CD4-positive, alpha-beta T cell (primary cell): ENCODE measurements around the gene SDK2. TPM values are rescaled to one million over a fixed set of nuclear protein-coding genes. Genes with fewer than 3 reads are reported as not detected.

Experiments
- ATAC-seq: fragments of 200-7000 bp; cut with Tn5 transposase; one replicate; pipeline ENCODE4 v1.10.0; 2022; ENCODE audit warnings: mild to moderate bottlenecking; ENCODE audit not compliant: poor library complexity
- CTCF ChIA-PET: fragments of 350-600 bp; sonication (Branson Sonifier 250); formaldehyde crosslinking; loops from one replicate; lab custom pipeline; 2021; ENCODE audit warnings: antibody characterized with exemption, inconsistent platforms; lab: Charles Lee
- POLR2A ChIA-PET: fragments of 350-600 bp; sonication (Branson Sonifier 250); formaldehyde crosslinking; loops from one replicate; lab custom pipeline; 2021; ENCODE audit warnings: antibody characterized with exemption, inconsistent platforms; lab: Charles Lee
- DNase-seq, 14 experiments: peaks; one replicate each; pipeline ENCODE4 v3.0.0-alpha.2; 2013 to 2020; ENCODE audit warnings: mixed read lengths in 2 of 14
- H3K27ac ChIP-seq, 2 donors: one replicate each; pipeline versions ENCODE4 v1.5.1 to v1.7.0; 2013; ENCODE audit warnings: low read length in 2 of 2, low read depth in 1 of 2, mild to moderate bottlenecking in 1 of 2
- H3K27me3 ChIP-seq, 2 experiments: 1 replicate in 1 of 2; 2 replicates in 1 of 2; pipeline versions ENCODE4 v1.6.1 to v1.7.0; 2013; ENCODE audit warnings: low read length in 2 of 2, control low read depth in 1 of 2, mild to moderate bottlenecking in 1 of 2, moderate library complexity in 1 of 2; ENCODE audit not compliant: insufficient read depth in 2 of 2, control insufficient read depth in 1 of 2
- H3K36me3 ChIP-seq: one replicate; pipeline ENCODE4 v1.6.1; 2013; ENCODE audit warnings: low read length, control low read depth; ENCODE audit not compliant: insufficient read depth
- H3K4me1 ChIP-seq: one replicate; pipeline ENCODE4 v1.6.1; 2013; ENCODE audit warnings: low read length, control low read depth; ENCODE audit not compliant: insufficient read depth
- H3K4me3 ChIP-seq: one replicate; pipeline ENCODE4 v1.5.1; 2013; ENCODE audit warnings: mild to moderate bottlenecking, low read length, moderate library complexity
- H3K9me3 ChIP-seq, 2 experiments: 1 replicate in 1 of 2; 2 replicates in 1 of 2; pipeline versions ENCODE4 v1.6.1 to v1.7.0; 2013; ENCODE audit warnings: low read length in 2 of 2, mild to moderate bottlenecking in 2 of 2, control low read depth in 1 of 2, moderate library complexity in 1 of 2; ENCODE audit not compliant: control insufficient read depth in 1 of 2, insufficient read depth in 1 of 2
- H3K27ac Mint-ChIP-seq: one replicate; pipeline ENCODE4 v1.8.0; 2020; ENCODE audit warnings: mixed read lengths
- H3K27me3 Mint-ChIP-seq: one replicate; pipeline ENCODE4 v1.8.0; 2021; ENCODE audit warnings: mixed read lengths
- H3K36me3 Mint-ChIP-seq: one replicate; pipeline ENCODE4 v1.8.0; 2021; ENCODE audit warnings: low read depth, mixed read lengths
- H3K4me1 Mint-ChIP-seq: one replicate; pipeline ENCODE4 v1.8.0; 2021; ENCODE audit warnings: low read depth, mixed read lengths
- H3K4me3 Mint-ChIP-seq: one replicate; pipeline ENCODE4 v1.8.0; 2020; ENCODE audit warnings: mild to moderate bottlenecking, mixed read lengths
- H3K9me3 Mint-ChIP-seq: one replicate; pipeline ENCODE4 v1.8.0; 2020; ENCODE audit warnings: mixed read lengths
- intact Hi-C, 2 experiments: fragments of 100-400 bp; cut with DNase I in 1 of 2; cut with micrococcal nuclease in 1 of 2; formaldehyde crosslinking; loops; one replicate each; pipeline versions ENCODE4 v1.15.1 to v1.9.0; 2023 to 2025; cut with DNase I, micrococcal nuclease
- total RNA-seq, 174 experiments: library from RNA in 2 of 174; stranded (reverse) in 2 of 174; gene quantifications; one replicate each; pipeline ENCODE4 v1.2.3 and lab custom pipeline; 2021 to 2026
- TF ChIP-seq, protein P1 (sequence below): fragments of 200-600 bp; IDR thresholded peaks from one replicate; pipeline ENCODE4 v1.8.0; 2022; ENCODE audit warnings: antibody characterized with exemption, mild to moderate bottlenecking

The SDK2 gene
- total RNA-seq, 2 experiments from 2014 or later = 8.1 to 8.2 TPM

- DNase-seq = no peak
- ATAC-seq = no peak
- ChIA-PET POLR2A (no interaction called here), CTCF (no interaction called here)
- intact Hi-C loops = no loop called here
- H3K27ac ChIP-seq = no peak overlapping the region
- no peaks in the 10 kb centered on the region for H3K36me3 ChIP-seq
- no peaks in the 10 kb centered on the region for H3K27me3 ChIP-seq
- H3K9me3 ChIP-seq = no peaks in the 10 kb centered on the region
- H3K4me1 ChIP-seq = no peaks in the 10 kb centered on the region
- no peak overlapping the region for H3K4me3 Mint-ChIP-seq
- no peaks in the 10 kb centered on the region for H3K36me3 Mint-ChIP-seq
- no peak overlapping the region for H3K27ac Mint-ChIP-seq
- H3K4me1 Mint-ChIP-seq = no peaks in the 10 kb centered on the region
- H3K27me3 Mint-ChIP-seq = no peaks in the 10 kb centered on the region
- H3K4me3 ChIP-seq = no peak overlapping the region
- H3K9me3 Mint-ChIP-seq = no peaks in the 10 kb centered on the region
- TF ChIP-seq, protein P1, sequence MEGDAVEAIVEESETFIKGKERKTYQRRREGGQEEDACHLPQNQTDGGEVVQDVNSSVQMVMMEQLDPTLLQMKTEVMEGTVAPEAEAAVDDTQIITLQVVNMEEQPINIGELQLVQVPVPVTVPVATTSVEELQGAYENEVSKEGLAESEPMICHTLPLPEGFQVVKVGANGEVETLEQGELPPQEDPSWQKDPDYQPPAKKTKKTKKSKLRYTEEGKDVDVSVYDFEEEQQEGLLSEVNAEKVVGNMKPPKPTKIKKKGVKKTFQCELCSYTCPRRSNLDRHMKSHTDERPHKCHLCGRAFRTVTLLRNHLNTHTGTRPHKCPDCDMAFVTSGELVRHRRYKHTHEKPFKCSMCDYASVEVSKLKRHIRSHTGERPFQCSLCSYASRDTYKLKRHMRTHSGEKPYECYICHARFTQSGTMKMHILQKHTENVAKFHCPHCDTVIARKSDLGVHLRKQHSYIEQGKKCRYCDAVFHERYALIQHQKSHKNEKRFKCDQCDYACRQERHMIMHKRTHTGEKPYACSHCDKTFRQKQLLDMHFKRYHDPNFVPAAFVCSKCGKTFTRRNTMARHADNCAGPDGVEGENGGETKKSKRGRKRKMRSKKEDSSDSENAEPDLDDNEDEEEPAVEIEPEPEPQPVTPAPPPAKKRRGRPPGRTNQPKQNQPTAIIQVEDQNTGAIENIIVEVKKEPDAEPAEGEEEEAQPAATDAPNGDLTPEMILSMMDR = no peak
These were observed 178.9 kb downstream of the SDK2 start for GRCh38 chr17:73465130-73465952.

- Histone ChIP-seq H3K27ac (no peak overlapping the region), H3K9me3 (peaks cover 0 to 4% of the 10 kb centered on the region in 2 experiments), H3K4me1 (no peaks in the 10 kb centered on the region), H3K36me3 (no peaks in the 10 kb centered on the region), H3K27me3 (no peaks in the 10 kb centered on the region), H3K4me3 (no peak overlapping the region)
- ATAC-seq (no peak), DNase-seq (no peak)
- Mint-ChIP-seq H3K36me3 (no peaks in the 10 kb centered on the region), H3K4me1 (no peaks in the 10 kb centered on the region), H3K9me3 (no peaks in the 10 kb centered on the region), H3K27me3 (no peaks in the 10 kb centered on the region), H3K4me3 (no peak overlapping the region), H3K27ac (no peak overlapping the region)
- CTCF ChIA-PET = no interaction called here
- intact Hi-C loops = no loop called here
- POLR2A ChIA-PET = no interaction called here
- TF ChIP-seq, protein P1 = no peak
These were observed 179.8 kb downstream of the SDK2 start for GRCh38 chr17:73464447-73464846.

- no peaks in the 10 kb centered on the region for H3K4me1 ChIP-seq
- Mint-ChIP-seq H3K36me3 (no peaks in the 10 kb centered on the region), H3K4me1 (no peaks in the 10 kb centered on the region), H3K27ac (no peak overlapping the region), H3K27me3 (no peaks in the 10 kb centered on the region), H3K9me3 (no peaks in the 10 kb centered on the region), H3K4me3 (no peak overlapping the region)
- CTCF ChIA-PET = no interaction called here
- intact Hi-C loops = no loop called here
- H3K4me3 ChIP-seq = no peak overlapping the region
- H3K27ac ChIP-seq = no peak overlapping the region
- no peaks in the 10 kb centered on the region for H3K27me3 ChIP-seq
- no peaks in the 10 kb centered on the region for H3K36me3 ChIP-seq
- TF ChIP-seq, protein P1 = no peak
- ATAC-seq (no peak), DNase-seq (no peak)
- POLR2A ChIA-PET = no interaction called here
- peaks cover 0 to 4% of the 10 kb centered on the region in 2 experiments for H3K9me3 ChIP-seq
These were observed 180.4 kb downstream of the SDK2 start for GRCh38 chr17:73463821-73464220.
